SK-N-SH treated with all-trans-retinoic acid at 6 μM for 48 hours (cell line): ENCODE results near the gene SIGLEC8.

Experiments
- ATAC-seq: fragments of 200-7000 bp; cut with Tn5 transposase; 3 replicates; pipeline ENCODE4 v1.9.1; 2020; ENCODE audit warnings: mild to moderate bottlenecking, moderate library complexity
- ARNTL ChIP-seq: fragments of 450-650 bp; formaldehyde crosslinking; IDR thresholded peaks from 2 replicates; pipeline ENCODE4 v1.5.0; 2020; ENCODE audit warnings: low read depth, mild to moderate bottlenecking, moderate library complexity, borderline replicate concordance
- BACH2 ChIP-seq: fragments of 250-450 bp; sonication (Bioruptor Pico); IDR thresholded peaks from 2 replicates; pipeline ENCODE4 v1.9.0; 2021; ENCODE audit warnings: mild to moderate bottlenecking, borderline replicate concordance
- CSDC2 ChIP-seq: fragments of 250-450 bp; sonication (Bioruptor Pico); IDR thresholded peaks from 2 replicates; pipeline ENCODE4 v1.5.0; 2020; ENCODE audit warnings: mild to moderate bottlenecking, moderate library complexity
- ESRRG ChIP-seq: fragments of 250-450 bp; sonication (Bioruptor Pico); IDR thresholded peaks from 2 replicates; pipeline ENCODE4 v1.6.1; 2021; ENCODE audit warnings: mild to moderate bottlenecking
- ISL1 ChIP-seq: fragments of 250-450 bp; sonication (Bioruptor Pico); IDR thresholded peaks from 2 replicates; pipeline ENCODE4 v2.1.2; 2022; ENCODE audit warnings: mild to moderate bottlenecking, moderate library complexity
- OSR1 ChIP-seq: fragments of 250-450 bp; sonication (Bioruptor Pico); IDR thresholded peaks from 2 replicates; pipeline ENCODE4 v1.8.0; 2022; ENCODE audit warnings: moderate library complexity, mild to moderate bottlenecking, inconsistent platforms
- PATZ1 ChIP-seq: fragments of 250-450 bp; sonication (Bioruptor Pico); IDR thresholded peaks from 2 replicates; pipeline ENCODE4 v1.8.0; 2020; ENCODE audit warnings: mild to moderate bottlenecking, moderate library complexity, borderline replicate concordance
- POU6F1 ChIP-seq: fragments of 250-450 bp; sonication (Bioruptor Pico); IDR thresholded peaks from 2 replicates; pipeline ENCODE4 v1.8.0; 2021; ENCODE audit warnings: low read depth, mild to moderate bottlenecking, moderate library complexity, borderline replicate concordance
- PPARA ChIP-seq: fragments of 250-450 bp; sonication (Bioruptor Pico); IDR thresholded peaks from 2 replicates; pipeline ENCODE4 v1.5.0; 2020; ENCODE audit warnings: mild to moderate bottlenecking, borderline replicate concordance
- RARB ChIP-seq: fragments of 250-450 bp; sonication (Bioruptor Pico); IDR thresholded peaks from 2 replicates; pipeline ENCODE4 v1.8.0; 2021; ENCODE audit warnings: mild to moderate bottlenecking, moderate library complexity
- SNAI2 ChIP-seq: fragments of 250-450 bp; sonication (Bioruptor Pico); IDR thresholded peaks from 2 replicates; pipeline ENCODE4 v1.5.0; 2020; ENCODE audit warnings: mild to moderate bottlenecking, moderate library complexity
- TCF4 ChIP-seq: fragments of 250-450 bp; sonication (Bioruptor Pico); IDR thresholded peaks from 2 replicates; pipeline ENCODE4 v1.8.0; 2021; ENCODE audit warnings: mild to moderate bottlenecking, moderate library complexity, borderline replicate concordance
- TOX ChIP-seq: fragments of 250-450 bp; sonication (Bioruptor Pico); IDR thresholded peaks from 2 replicates; pipeline ENCODE4 v1.8.0; 2021; ENCODE audit warnings: mild to moderate bottlenecking, moderate library complexity, borderline replicate concordance
- ZC3H10 ChIP-seq: fragments of 250-450 bp; sonication (Bioruptor Pico); IDR thresholded peaks from 2 replicates; pipeline ENCODE4 v1.5.1; 2021; ENCODE audit warnings: mild to moderate bottlenecking, moderate library complexity
- ZFP3 ChIP-seq: fragments of 250-450 bp; sonication (Bioruptor Pico); IDR thresholded peaks from 2 replicates; pipeline ENCODE4 v1.5.0; 2020; ENCODE audit warnings: mild to moderate bottlenecking, moderate library complexity
- ZFP30 ChIP-seq: fragments of 450-650 bp; formaldehyde crosslinking; IDR thresholded peaks from 2 replicates; pipeline ENCODE4 v1.5.0; 2022; ENCODE audit warnings: mild to moderate bottlenecking, moderate library complexity
- ZNF565 ChIP-seq: fragments of 450-650 bp; formaldehyde crosslinking; conservative IDR thresholded peaks from 2 replicates; pipeline ENCODE4 v1.5.0; 2020; ENCODE audit warnings: low read depth, mild to moderate bottlenecking, moderate library complexity
- ZNF70 ChIP-seq: fragments of 450-650 bp; formaldehyde crosslinking; IDR thresholded peaks from 2 replicates; pipeline ENCODE4 v1.5.0; 2020; ENCODE audit warnings: mild to moderate bottlenecking, moderate library complexity
- ZNF8 ChIP-seq: fragments of 450-650 bp; formaldehyde crosslinking; IDR thresholded peaks from 2 replicates; pipeline ENCODE4 v1.5.0; 2020; ENCODE audit warnings: mild to moderate bottlenecking, moderate library complexity
- TF ChIP-seq, protein P1 (sequence below): fragments of 250-450 bp; sonication (Bioruptor Pico); IDR thresholded peaks from 2 replicates; pipeline ENCODE4 v1.5.1; 2021; ENCODE audit warnings: mild to moderate bottlenecking, moderate library complexity
- TF ChIP-seq, protein P2 (sequence below): fragments of 250-450 bp; sonication (Bioruptor Pico); IDR thresholded peaks from 2 replicates; pipeline ENCODE4 v1.5.0; 2020; ENCODE audit warnings: mild to moderate bottlenecking, moderate library complexity
- TF ChIP-seq, protein P3 (sequence below): fragments of 250-450 bp; sonication (Bioruptor Pico); IDR thresholded peaks from 2 replicates; pipeline ENCODE4 v1.5.1; 2020; ENCODE audit warnings: low read depth, mild to moderate bottlenecking, moderate library complexity

The SIGLEC8 gene

GRCh38 chr19:51440846-51441409, 17.3 kb downstream of the SIGLEC8 start:
- ATAC-seq = no peak
- TF ChIP-seq ZC3H10 (CRISPR knock-in tag) = no peak
- TF ChIP-seq OSR1 = no peak
- TF ChIP-seq, protein P1, sequence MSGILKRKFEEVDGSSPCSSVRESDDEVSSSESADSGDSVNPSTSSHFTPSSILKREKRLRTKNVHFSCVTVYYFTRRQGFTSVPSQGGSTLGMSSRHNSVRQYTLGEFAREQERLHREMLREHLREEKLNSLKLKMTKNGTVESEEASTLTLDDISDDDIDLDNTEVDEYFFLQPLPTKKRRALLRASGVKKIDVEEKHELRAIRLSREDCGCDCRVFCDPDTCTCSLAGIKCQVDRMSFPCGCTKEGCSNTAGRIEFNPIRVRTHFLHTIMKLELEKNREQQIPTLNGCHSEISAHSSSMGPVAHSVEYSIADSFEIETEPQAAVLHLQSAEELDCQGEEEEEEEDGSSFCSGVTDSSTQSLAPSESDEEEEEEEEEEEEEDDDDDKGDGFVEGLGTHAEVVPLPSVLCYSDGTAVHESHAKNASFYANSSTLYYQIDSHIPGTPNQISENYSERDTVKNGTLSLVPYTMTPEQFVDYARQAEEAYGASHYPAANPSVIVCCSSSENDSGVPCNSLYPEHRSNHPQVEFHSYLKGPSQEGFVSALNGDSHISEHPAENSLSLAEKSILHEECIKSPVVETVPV (CRISPR knock-in tag) = no peak
- no peak for TF ChIP-seq ESRRG
- TF ChIP-seq PATZ1 = no peak
- no peak for TF ChIP-seq SNAI2 (CRISPR knock-in tag)
- no peak for TF ChIP-seq ZFP30 (CRISPR knock-in tag)
- TF ChIP-seq ZFP3 (CRISPR knock-in tag) = no peak
- no peak for TF ChIP-seq POU6F1 (CRISPR knock-in tag)
- TF ChIP-seq ZNF565 (CRISPR knock-in tag) = no peak
- TF ChIP-seq BACH2 (CRISPR knock-in tag) = no peak
- TF ChIP-seq TOX = no peak
- TF ChIP-seq ARNTL (CRISPR knock-in tag) = no peak
- no peak for TF ChIP-seq RARB (CRISPR knock-in tag)
- no peak for TF ChIP-seq CSDC2 (CRISPR knock-in tag)
- TF ChIP-seq, all 23 proteins: peak for 0

- ATAC-seq = no peak
- TF ChIP-seq PPARA (CRISPR knock-in tag) (no peak), PATZ1 (no peak), OSR1 (no peak), POU6F1 (CRISPR knock-in tag) (no peak), ZNF70 (CRISPR knock-in tag) (no peak), ZNF8 (no peak), BACH2 (CRISPR knock-in tag) (no peak), CSDC2 (CRISPR knock-in tag) (no peak), TOX (no peak), ESRRG (no peak), TCF4 (no peak), ZFP3 (CRISPR knock-in tag) (no peak), SNAI2 (CRISPR knock-in tag) (no peak), ARNTL (CRISPR knock-in tag) (no peak), ISL1 (CRISPR knock-in tag) (no peak)
- TF ChIP-seq, protein P1 (CRISPR knock-in tag) = no peak
- TF ChIP-seq, protein P2, sequence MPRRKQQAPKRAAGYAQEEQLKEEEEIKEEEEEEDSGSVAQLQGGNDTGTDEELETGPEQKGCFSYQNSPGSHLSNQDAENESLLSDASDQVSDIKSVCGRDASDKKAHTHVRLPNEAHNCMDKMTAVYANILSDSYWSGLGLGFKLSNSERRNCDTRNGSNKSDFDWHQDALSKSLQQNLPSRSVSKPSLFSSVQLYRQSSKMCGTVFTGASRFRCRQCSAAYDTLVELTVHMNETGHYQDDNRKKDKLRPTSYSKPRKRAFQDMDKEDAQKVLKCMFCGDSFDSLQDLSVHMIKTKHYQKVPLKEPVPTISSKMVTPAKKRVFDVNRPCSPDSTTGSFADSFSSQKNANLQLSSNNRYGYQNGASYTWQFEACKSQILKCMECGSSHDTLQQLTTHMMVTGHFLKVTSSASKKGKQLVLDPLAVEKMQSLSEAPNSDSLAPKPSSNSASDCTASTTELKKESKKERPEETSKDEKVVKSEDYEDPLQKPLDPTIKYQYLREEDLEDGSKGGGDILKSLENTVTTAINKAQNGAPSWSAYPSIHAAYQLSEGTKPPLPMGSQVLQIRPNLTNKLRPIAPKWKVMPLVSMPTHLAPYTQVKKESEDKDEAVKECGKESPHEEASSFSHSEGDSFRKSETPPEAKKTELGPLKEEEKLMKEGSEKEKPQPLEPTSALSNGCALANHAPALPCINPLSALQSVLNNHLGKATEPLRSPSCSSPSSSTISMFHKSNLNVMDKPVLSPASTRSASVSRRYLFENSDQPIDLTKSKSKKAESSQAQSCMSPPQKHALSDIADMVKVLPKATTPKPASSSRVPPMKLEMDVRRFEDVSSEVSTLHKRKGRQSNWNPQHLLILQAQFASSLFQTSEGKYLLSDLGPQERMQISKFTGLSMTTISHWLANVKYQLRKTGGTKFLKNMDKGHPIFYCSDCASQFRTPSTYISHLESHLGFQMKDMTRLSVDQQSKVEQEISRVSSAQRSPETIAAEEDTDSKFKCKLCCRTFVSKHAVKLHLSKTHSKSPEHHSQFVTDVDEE (CRISPR knock-in tag) = no peak
- TF ChIP-seq, protein P3, sequence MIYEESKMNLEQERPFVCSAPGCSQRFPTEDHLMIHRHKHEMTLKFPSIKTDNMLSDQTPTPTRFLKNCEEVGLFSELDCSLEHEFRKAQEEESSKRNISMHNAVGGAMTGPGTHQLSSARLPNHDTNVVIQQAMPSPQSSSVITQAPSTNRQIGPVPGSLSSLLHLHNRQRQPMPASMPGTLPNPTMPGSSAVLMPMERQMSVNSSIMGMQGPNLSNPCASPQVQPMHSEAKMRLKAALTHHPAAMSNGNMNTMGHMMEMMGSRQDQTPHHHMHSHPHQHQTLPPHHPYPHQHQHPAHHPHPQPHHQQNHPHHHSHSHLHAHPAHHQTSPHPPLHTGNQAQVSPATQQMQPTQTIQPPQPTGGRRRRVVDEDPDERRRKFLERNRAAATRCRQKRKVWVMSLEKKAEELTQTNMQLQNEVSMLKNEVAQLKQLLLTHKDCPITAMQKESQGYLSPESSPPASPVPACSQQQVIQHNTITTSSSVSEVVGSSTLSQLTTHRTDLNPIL = no peak
Observed at GRCh38 chr19:51440052-51440451, 18.2 kb downstream of the SIGLEC8 start.
